ENCODE data around the gene ERC2. TPM values are rescaled to one million over a fixed set of nuclear protein-coding genes. Genes with fewer than 3 reads are reported as not detected.

The ERC2 gene
- total RNA-seq, 1 donor from 2014 or later: 0.65 TPM

DNA sequence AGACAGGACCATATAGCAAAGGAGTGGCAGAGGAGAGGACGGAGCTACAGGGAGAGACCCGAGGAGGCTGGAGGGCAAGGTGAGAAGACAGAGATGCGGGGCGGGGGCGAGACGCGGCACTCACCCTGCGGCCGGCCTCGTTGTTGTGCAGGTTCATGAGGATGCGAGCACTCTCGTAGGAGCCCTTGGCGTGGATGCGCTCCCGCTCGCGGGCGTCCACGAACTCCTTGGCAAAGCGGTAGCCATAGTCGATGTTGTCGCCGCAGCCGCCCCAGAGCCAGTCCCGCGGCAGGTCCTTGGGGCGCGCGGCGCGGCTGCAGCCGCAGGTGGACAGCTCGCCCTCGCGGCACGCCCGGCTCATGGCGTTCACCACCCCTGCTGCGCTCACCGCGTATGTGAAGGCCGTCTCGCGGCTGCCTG lies 994.0 kb downstream of the ERC2 start:
- Mint-ChIP-seq H3K27me3 (ENCODE audit: low read depth) (no peaks in the 10 kb centered on the region), H3K4me3 (ENCODE audit: unreplicated experiment) (no peak overlapping the region), H3K4me1 (ENCODE audit: low read depth) (peaks cover 11% of the 10 kb centered on the region), H3K27ac (ENCODE audit: unreplicated experiment) (no peak overlapping the region), H3K9me3 (ENCODE audit: low read depth) (no peaks in the 10 kb centered on the region), H3K36me3 (ENCODE audit: low read depth) (peaks cover 6% of the 10 kb centered on the region)
- DNase-seq (ENCODE audit: low spot score): no peak
- no peak for TF ChIP-seq CTCF (IDR thresholded peaks at IDR 0.05)

DNA sequence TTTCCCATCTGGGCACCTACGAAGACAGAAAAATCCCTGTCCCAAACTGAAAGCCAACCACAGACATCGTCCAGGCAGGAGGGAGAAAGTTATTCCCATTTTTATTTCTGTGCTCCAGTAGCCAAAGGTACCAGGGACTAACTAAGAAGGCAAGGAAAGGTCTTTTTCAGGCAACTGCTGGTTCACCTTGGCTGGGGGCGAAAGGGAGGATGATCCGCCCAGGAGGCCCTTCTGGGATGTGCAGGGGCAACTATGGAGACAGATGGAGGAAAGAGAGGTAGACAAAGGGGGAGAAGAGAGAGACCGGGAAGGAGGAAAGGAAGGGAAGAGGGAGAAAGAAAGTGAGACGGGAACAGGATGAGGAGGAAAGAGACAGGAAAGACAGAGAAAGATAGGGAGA lies 994.5 kb downstream of the ERC2 start:
- Mint-ChIP-seq H3K4me3 (ENCODE audit: unreplicated experiment) (no peak overlapping the region), H3K27ac (ENCODE audit: unreplicated experiment) (no peak overlapping the region), H3K4me1 (ENCODE audit: low read depth) (peaks cover 13% of the 10 kb centered on the region), H3K27me3 (ENCODE audit: low read depth) (no peaks in the 10 kb centered on the region), H3K9me3 (ENCODE audit: low read depth) (no peaks in the 10 kb centered on the region), H3K36me3 (ENCODE audit: low read depth) (peaks cover 6% of the 10 kb centered on the region)
- no peak for TF ChIP-seq CTCF (IDR thresholded peaks at IDR 0.05)
- DNase-seq (ENCODE audit: low spot score): no peak

DNA sequence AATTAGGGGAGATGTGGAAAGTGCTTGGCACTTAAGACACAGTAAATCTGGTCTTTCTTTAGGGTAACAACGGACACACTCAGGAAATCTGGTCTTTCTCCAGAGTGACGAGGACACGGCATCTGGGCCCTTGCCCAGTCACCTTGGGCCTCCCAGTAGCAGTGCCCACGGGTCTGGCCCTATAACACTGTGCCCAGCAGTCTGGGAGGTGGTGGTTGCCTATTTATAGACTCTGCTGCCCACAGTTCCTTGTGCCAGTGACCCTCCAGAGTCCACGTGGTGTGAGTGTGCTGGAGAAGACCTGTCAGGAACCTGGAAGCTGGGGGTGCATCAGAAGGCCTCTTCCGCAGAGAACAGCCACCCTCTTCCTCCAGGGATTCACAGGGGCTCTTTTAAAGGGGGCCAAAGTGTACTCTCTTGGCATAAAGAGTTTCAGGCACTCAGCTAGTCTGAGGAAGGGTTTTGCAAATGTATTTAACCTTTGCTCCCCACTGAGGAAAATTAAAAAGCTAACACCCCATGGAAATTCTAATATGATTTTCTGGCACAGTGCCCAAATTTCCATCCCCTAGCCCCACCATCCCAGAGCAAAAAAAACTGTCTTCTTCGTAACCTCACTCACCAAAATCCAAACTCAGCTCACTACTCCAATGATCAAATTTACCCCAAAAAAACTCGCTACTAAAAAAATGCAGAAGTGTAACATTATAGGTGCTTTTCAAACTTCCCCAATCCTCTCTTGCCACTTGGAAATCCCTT lies 996.6 kb downstream of the ERC2 start:
- no peak for DNase-seq (ENCODE audit: low spot score)
- no peak overlapping the region for H3K27ac Mint-ChIP-seq (ENCODE audit: unreplicated experiment)
- TF ChIP-seq CTCF (IDR thresholded peaks at IDR 0.05): no peak
- peaks cover 6% of the 10 kb centered on the region for H3K36me3 Mint-ChIP-seq (ENCODE audit: low read depth)
- peaks cover 25% of the 10 kb centered on the region for H3K4me1 Mint-ChIP-seq (ENCODE audit: low read depth)
- no peaks in the 10 kb centered on the region for H3K27me3 Mint-ChIP-seq (ENCODE audit: low read depth)
- no peak overlapping the region for H3K4me3 Mint-ChIP-seq (ENCODE audit: unreplicated experiment)
- H3K9me3 Mint-ChIP-seq (ENCODE audit: low read depth): no peaks in the 10 kb centered on the region

DNA sequence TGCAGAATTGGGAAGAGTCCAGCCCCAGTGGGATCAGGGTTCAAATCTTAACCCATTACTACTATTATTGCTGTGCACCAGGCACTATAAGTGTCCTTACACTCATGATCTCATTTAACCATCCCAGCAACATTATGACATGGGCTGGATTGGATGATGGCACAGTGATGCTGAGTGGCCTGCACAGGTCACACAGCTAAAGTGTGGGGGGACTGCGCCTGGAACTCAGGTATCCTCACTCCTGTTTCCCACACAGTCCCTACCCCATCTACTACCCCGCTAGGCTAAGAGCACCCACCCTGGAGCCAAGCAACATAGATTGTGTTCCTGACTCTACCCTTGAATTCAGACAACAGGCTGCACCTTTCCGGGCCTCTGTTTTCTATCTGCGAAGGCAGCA lies 997.2 kb downstream of the ERC2 start:
- peaks cover 6% of the 10 kb centered on the region for H3K36me3 Mint-ChIP-seq (ENCODE audit: low read depth)
- no peaks in the 10 kb centered on the region for H3K9me3 Mint-ChIP-seq (ENCODE audit: low read depth)
- peaks cover 20% of the 10 kb centered on the region for H3K4me1 Mint-ChIP-seq (ENCODE audit: low read depth)
- H3K27ac Mint-ChIP-seq (ENCODE audit: unreplicated experiment): no peak overlapping the region
- DNase-seq (ENCODE audit: low spot score): no peak
- TF ChIP-seq CTCF (IDR thresholded peaks at IDR 0.05): no peak
- no peak overlapping the region for H3K4me3 Mint-ChIP-seq (ENCODE audit: unreplicated experiment)
- H3K27me3 Mint-ChIP-seq (ENCODE audit: low read depth): no peaks in the 10 kb centered on the region

GRCh38 chr3:55469957-55470526 lies 998.2 kb downstream of the ERC2 start:
- Mint-ChIP-seq H3K27me3 (ENCODE audit: low read depth) (no peaks in the 10 kb centered on the region), H3K4me3 (ENCODE audit: unreplicated experiment) (no peak overlapping the region), H3K27ac (ENCODE audit: unreplicated experiment) (no peak overlapping the region), H3K9me3 (ENCODE audit: low read depth) (no peaks in the 10 kb centered on the region), H3K4me1 (ENCODE audit: low read depth) (peaks cover 20% of the 10 kb centered on the region), H3K36me3 (ENCODE audit: low read depth) (peaks cover 6% of the 10 kb centered on the region)
- DNase-seq (ENCODE audit: low spot score): no peak
- TF ChIP-seq CTCF (IDR thresholded peaks at IDR 0.05): no peak

All from chondrocyte (in vitro differentiated cells).